ENCODE results near the gene POLE3. TPM values are rescaled to one million over a fixed set of nuclear protein-coding genes. Genes with fewer than 3 reads are reported as not detected.
"Not testable (repeated sequence)": the region's sequence is repeated elsewhere in the genome, so short reads cannot be mapped to it uniquely, and the experiment has no call there.

Gene POLE3
- total RNA-seq, 4 donors from 2014 or later, result 22.2 to 28.4 (median 26.0) TPM

- Histone ChIP-seq H3K27me3 (no peaks in the 10 kb centered on the region), H3K36me3 (no peaks in the 10 kb centered on the region), H3K4me3 (no peak overlapping the region), H3K4me1 (peaks cover 0 to 6% (median 0%) of the 10 kb centered on the region in 4 donors), H3K27ac (no peak overlapping the region), H3K9me3 (no peaks in the 10 kb centered on the region)
- no peak for DNase-seq (ENCODE audit: low spot score in 2 of 2)
- WGBS, 2 donors, result 61% methylated on average over 3 of the region's 3 CpGs
- TF ChIP-seq CTCF (IDR thresholded peaks at IDR 0.05) (peak; percentile 36 to 74 (median 55)), EP300 (IDR thresholded peaks at IDR 0.05) (no peak)
These were observed 35.9 kb upstream of the POLE3 start for GRCh38 chr9:113446323-113446740.

DNA sequence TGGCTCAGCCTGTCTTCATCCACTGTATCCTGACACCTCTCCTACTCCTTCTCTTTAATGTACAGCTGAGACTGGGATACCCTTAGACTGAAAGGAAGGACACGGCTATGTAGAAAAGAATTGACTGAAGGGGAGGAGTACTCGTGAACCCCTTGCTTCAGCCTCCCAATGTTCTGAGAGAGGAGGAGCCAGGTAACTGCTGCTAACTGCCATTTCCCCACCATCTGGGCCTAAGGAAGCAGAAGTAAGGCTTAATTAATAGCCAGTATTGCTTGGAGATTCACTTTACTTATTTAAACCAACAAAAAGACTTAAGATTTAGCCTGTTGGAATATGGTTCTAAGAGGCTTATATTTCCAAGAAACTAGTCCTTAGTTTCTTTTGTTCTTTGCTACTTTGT lies 34.3 kb upstream of the POLE3 start:
- no peak for DNase-seq (ENCODE audit: low spot score in 2 of 2)
- H3K4me1 ChIP-seq, result peaks cover 0 to 6% (median 0%) of the 10 kb centered on the region in 4 donors
- 75 to 88% methylated on average over 2 of the region's 2 CpGs for WGBS, 2 donors
- no peak overlapping the region for H3K4me3 ChIP-seq
- no peaks in the 10 kb centered on the region for H3K27me3 ChIP-seq
- no peak overlapping the region for H3K27ac ChIP-seq
- no peaks in the 10 kb centered on the region for H3K9me3 ChIP-seq
- TF ChIP-seq POLR2A (IDR thresholded peaks at IDR 0.05) (no peak), EP300 (IDR thresholded peaks at IDR 0.05) (no peak), CTCF (IDR thresholded peaks at IDR 0.05) (no peak)
- H3K36me3 ChIP-seq, result no peaks in the 10 kb centered on the region

DNA sequence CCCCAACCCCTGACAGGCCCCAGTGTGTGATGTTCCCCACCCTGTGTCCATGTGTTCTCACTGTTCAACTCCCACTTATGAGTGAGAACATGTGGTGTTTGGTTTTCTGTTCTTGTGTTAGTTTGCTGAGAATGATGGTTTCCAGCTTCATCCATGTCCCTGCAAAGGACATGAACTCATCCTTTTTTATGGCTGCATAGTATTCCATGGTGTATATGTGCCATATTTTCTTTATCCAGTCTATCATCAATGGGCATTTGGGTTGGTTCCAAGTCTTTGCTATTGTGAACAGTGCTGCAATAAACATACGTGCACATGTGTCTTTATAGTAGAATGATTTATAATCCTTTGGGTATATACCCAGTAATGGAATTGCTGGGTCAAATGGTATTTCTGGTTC lies 27.2 kb upstream of the POLE3 start:
- not testable (repeated sequence) for H3K4me3 ChIP-seq; H3K9me3 ChIP-seq; DNase-seq (ENCODE audit: low spot score in 2 of 2); H3K27me3 ChIP-seq; H3K36me3 ChIP-seq; H3K4me1 ChIP-seq; H3K27ac ChIP-seq
- WGBS, 2 donors, result 83 to 95% methylated on average over 1 of the region's 1 CpG

DNA sequence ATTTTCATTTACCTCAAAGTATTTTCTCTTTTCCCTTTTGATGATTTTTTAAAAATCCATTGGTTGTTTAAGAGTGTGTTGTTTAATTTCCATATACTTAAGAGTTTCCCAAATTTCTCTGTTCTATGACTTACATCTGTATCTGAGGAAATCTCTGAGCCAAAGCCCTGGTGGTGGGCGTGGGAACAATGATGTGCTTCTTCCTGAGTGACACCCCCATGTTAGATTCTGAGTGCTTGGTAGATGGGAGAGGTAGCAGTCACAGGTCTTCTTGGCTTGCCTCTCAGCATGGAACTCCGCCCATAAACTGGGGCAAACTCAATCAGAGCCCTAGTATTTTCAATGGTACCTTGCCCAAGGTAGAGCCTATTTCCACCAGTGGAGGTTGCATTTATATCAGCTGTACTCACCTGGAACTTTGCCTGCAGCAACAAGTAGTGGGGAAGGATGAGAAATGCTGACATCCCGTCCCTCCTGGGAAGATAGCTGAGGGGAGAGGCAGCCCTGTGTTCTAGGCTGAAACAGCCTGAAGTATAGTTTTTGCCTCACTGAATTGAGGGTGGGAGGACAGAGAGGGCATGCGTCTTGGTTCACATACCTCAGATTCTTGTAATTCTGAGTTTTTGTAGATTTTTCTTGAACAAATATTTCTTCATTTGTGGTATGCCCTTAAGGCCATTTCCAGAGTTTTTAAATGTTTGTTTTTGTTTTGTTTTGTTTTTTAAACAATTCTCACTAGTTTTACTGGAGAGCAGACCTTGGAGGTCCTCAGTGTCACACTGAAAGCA lies 26.4 kb upstream of the POLE3 start:
- 58 to 65% methylated on average over 4 of the region's 4 CpGs for WGBS, 2 donors

DNA sequence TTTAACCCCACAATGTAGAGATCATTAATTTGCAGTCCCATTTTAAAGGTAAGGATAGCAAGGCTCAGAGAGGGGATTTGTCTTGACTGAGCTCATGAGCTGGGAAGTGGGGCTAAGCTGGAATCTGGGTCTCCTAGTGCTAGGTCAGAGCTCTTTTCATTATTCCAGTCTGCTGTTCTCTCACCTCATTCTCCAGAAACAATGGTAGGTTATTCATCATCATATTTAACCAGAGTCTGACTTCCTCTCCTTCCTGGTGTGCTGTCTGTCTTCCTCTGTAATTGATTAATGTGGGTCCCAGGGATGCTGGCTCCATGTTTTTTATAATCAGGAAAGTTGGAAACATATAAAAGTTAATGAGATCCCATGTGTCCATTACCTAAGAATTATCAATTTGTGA lies 20.7 kb upstream of the POLE3 start:
- Histone ChIP-seq H3K36me3 (no peaks in the 10 kb centered on the region), H3K4me1 (no peaks in the 10 kb centered on the region), H3K27ac (no peak overlapping the region), H3K27me3 (no peaks in the 10 kb centered on the region), H3K9me3 (no peaks in the 10 kb centered on the region), H3K4me3 (no peak overlapping the region)
- TF ChIP-seq EP300 (IDR thresholded peaks at IDR 0.05) (no peak), POLR2A (IDR thresholded peaks at IDR 0.05) (no peak), CTCF (IDR thresholded peaks at IDR 0.05) (no peak)
- DNase-seq (ENCODE audit: low spot score in 2 of 2), result no peak

More for the DNA sequence above, 26.4 kb upstream of the POLE3 start:
- Histone ChIP-seq H3K4me3 (no peak overlapping the region), H3K9me3 (no peaks in the 10 kb centered on the region), H3K27me3 (no peaks in the 10 kb centered on the region), H3K4me1 (no peaks in the 10 kb centered on the region), H3K36me3 (no peaks in the 10 kb centered on the region), H3K27ac (no peak overlapping the region)
- TF ChIP-seq POLR2A (IDR thresholded peaks at IDR 0.05), result no peak
- TF ChIP-seq EP300 (IDR thresholded peaks at IDR 0.05), result no peak
- TF ChIP-seq CTCF (IDR thresholded peaks at IDR 0.05), result no peak
- no peak for DNase-seq (ENCODE audit: low spot score in 2 of 2)

Measured in tibial nerve (tissue), 4 donors.